Neural progenitor cell (in vitro differentiated cells): ENCODE measurements around the gene NEDD8. TPM values are rescaled to one million over a fixed set of nuclear protein-coding genes. Genes with fewer than 3 reads are reported as not detected.

Experiments
- DNase-seq: peaks from one replicate; pipeline ENCODE4 v3.0.0-alpha.2; 2016; ENCODE audit warnings: low spot score
- H2AFZ ChIP-seq: fragments of 200-600 bp; sonication (generic); replicated peaks from 2 replicates; pipeline ENCODE4 v1.6.1; 2016; ENCODE audit warnings: antibody characterized with exemption
- H3F3A ChIP-seq: fragments of 200-600 bp; sonication (generic); 2 replicates; pipeline ENCODE4 v1.6.1; 2016; ENCODE audit warnings: antibody characterized with exemption, low read depth
- H3K27ac ChIP-seq: fragments of 200-600 bp; sonication (generic); 2 replicates; pipeline ENCODE4 v1.5.1; 2016; ENCODE audit warnings: mild to moderate bottlenecking
- H3K27me3 ChIP-seq: fragments of 200-600 bp; sonication (generic); 2 replicates; pipeline ENCODE4 v1.6.1; 2016; ENCODE audit warnings: mild to moderate bottlenecking, moderate library complexity
- H3K36me3 ChIP-seq: fragments of 200-600 bp; sonication (generic); 2 replicates; pipeline ENCODE4 v1.5.1; 2016
- H3K4me1 ChIP-seq: fragments of 200-600 bp; sonication (generic); 2 replicates; pipeline ENCODE4 v1.6.1; 2016; ENCODE audit warnings: mixed run types
- H3K4me2 ChIP-seq: fragments of 200-600 bp; sonication (generic); 2 replicates; pipeline ENCODE4 v1.6.1; 2016
- H3K4me3 ChIP-seq: fragments of 200-600 bp; sonication (generic); 2 replicates; pipeline ENCODE4 v1.5.1; 2016
- H3K79me2 ChIP-seq: fragments of 200-600 bp; sonication (generic); 2 replicates; pipeline ENCODE4 v1.6.1; 2016; ENCODE audit warnings: low read depth
- H3K9ac ChIP-seq: fragments of 200-600 bp; sonication (generic); 2 replicates; pipeline ENCODE4 v1.6.1; 2016
- H3K9me3 ChIP-seq: fragments of 200-600 bp; sonication (generic); 2 replicates; pipeline ENCODE4 v1.5.1; 2016; ENCODE audit warnings: low read depth
- H4K20me1 ChIP-seq: fragments of 200-600 bp; sonication (generic); 2 replicates; pipeline ENCODE4 v1.6.1; 2016; ENCODE audit warnings: low read depth
- H3K27ac Mint-ChIP-seq: 3 replicates; pipeline ENCODE4 v1.8.0; 2021; ENCODE audit warnings: mixed read lengths
- H3K27me3 Mint-ChIP-seq: 2 replicates; pipeline ENCODE4 v1.8.0; 2022; ENCODE audit warnings: low read depth, mild to moderate bottlenecking, inconsistent platforms, moderate library complexity, mixed read lengths; ENCODE audit not compliant: insufficient read depth
- H3K36me3 Mint-ChIP-seq: 3 replicates; pipeline ENCODE4 v1.8.0; 2021; ENCODE audit warnings: mixed read lengths
- H3K4me1 Mint-ChIP-seq: 3 replicates; pipeline ENCODE4 v1.8.0; 2021; ENCODE audit warnings: mixed read lengths
- H3K4me3 Mint-ChIP-seq: 3 replicates; pipeline ENCODE4 v1.8.0; 2021; ENCODE audit warnings: mild to moderate bottlenecking, moderate library complexity, mixed read lengths
- H3K9me3 Mint-ChIP-seq: 3 replicates; pipeline ENCODE4 v1.8.0; 2020; ENCODE audit warnings: mixed read lengths
- EZH2 ChIP-seq: fragments of 200-600 bp; sonication (generic); IDR thresholded peaks from 2 replicates; pipeline ENCODE4 v1.6.1; 2017; ENCODE audit warnings: antibody characterized with exemption, mild to moderate bottlenecking, moderate library complexity
- EZH2phosphoT487 ChIP-seq: fragments of 200-600 bp; sonication (generic); IDR thresholded peaks from 2 replicates; pipeline ENCODE4 v1.6.1; 2017; ENCODE audit warnings: antibody characterized with exemption
- total RNA-seq: library from RNA; depleted of rRNA; stranded (reverse); fragments of >200 nt; gene quantifications from 2 replicates; pipeline ENCODE4 v1.2.3, GENCODE V29; 2015; ENCODE audit warnings: low replicate concordance
- TF ChIP-seq, protein P1 (sequence below): fragments of 200-600 bp; sonication (generic); IDR thresholded peaks from 2 replicates; pipeline ENCODE4 v1.5.1; 2017; ENCODE audit warnings: antibody characterized with exemption, mild to moderate bottlenecking

Gene NEDD8
- total RNA-seq, 1 donor from 2014 or later = 220 TPM

GRCh38 chr14:24279301-24280186 is 47.4 kb upstream of the NEDD8 start:
- H3K4me1 ChIP-seq = no peaks in the 10 kb centered on the region
- Mint-ChIP-seq H3K4me1 (no peaks in the 10 kb centered on the region), H3K4me3 (no peak overlapping the region), H3K9me3 (no peaks in the 10 kb centered on the region), H3K36me3 (no peaks in the 10 kb centered on the region), H3K27me3 (peaks cover 2% of the 10 kb centered on the region), H3K27ac (no peak overlapping the region)
- H3K79me2 ChIP-seq = no peaks in the 10 kb centered on the region
- H4K20me1 ChIP-seq = no peaks in the 10 kb centered on the region
- TF ChIP-seq, protein P1, sequence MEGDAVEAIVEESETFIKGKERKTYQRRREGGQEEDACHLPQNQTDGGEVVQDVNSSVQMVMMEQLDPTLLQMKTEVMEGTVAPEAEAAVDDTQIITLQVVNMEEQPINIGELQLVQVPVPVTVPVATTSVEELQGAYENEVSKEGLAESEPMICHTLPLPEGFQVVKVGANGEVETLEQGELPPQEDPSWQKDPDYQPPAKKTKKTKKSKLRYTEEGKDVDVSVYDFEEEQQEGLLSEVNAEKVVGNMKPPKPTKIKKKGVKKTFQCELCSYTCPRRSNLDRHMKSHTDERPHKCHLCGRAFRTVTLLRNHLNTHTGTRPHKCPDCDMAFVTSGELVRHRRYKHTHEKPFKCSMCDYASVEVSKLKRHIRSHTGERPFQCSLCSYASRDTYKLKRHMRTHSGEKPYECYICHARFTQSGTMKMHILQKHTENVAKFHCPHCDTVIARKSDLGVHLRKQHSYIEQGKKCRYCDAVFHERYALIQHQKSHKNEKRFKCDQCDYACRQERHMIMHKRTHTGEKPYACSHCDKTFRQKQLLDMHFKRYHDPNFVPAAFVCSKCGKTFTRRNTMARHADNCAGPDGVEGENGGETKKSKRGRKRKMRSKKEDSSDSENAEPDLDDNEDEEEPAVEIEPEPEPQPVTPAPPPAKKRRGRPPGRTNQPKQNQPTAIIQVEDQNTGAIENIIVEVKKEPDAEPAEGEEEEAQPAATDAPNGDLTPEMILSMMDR = peak; percentile 11
- TF ChIP-seq EZH2phosphoT487 (no peak), EZH2 (no peak)
- no peak overlapping the region for H3K9ac ChIP-seq
- no peaks in the 10 kb centered on the region for H3K27me3 ChIP-seq
- no peak overlapping the region for H3K4me3 ChIP-seq
- no peak overlapping the region for H3K4me2 ChIP-seq
- DNase-seq = no peak
- no peaks in the 10 kb centered on the region for H3F3A ChIP-seq
- no peaks in the 10 kb centered on the region for H3K36me3 ChIP-seq
- H2AFZ ChIP-seq = no peak overlapping the region
- no peak overlapping the region for H3K27ac ChIP-seq
- no peaks in the 10 kb centered on the region for H3K9me3 ChIP-seq

DNA sequence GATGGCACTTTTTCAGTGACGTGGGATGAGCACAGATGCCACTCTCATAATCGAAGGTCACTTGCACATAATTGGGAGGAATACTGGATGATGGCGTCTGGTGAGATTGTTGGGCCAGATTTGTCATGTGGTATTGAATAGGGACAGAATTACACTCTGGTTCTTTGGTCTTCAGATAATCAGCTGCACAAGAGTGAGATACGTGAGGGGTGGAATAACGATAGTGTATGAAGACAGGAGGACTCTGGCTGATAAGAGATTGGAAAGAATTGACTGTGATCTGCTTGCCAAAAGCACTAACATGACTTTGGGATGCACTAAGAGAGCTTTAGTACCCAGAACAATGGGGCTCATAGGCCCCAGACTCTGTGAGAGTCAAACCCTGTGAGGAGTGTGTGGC is 46.3 kb upstream of the NEDD8 start:
- DNase-seq = no peak
- H3K9me3 Mint-ChIP-seq = no peaks in the 10 kb centered on the region

DNA sequence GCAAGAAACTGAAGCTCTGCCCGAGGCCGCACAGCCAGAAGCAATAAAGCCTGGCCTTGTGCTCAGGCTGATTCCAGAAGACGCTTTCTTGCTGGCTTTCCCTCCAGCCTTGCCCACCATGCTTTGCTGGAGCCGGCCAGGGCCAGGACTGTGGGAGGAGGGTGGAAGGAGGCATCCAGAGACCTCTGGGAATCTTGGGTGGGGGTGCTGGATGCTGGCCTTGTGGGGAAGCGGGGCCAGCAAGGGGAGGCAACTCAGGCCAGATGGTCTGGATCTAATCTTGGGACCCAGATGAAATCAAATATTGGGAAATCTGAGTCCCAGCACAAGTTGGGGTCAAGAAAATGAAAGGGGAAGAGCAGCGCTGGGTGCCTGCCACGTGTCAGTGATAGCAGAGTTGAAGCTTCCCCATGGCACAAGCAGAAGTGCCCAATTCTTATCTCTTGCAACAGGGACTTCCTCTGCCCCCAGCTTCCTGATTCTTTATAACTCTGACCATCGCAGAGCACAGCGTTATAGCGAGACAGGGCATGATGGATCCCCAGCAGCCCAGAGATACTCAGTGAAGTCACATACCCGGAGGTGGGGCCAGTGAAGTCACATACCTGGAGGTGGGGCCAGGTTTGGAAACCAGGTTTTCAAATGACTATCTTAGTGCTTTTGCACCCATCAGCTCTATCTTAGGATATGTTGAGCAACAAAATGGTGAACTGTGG is 45.6 kb upstream of the NEDD8 start:
- Mint-ChIP-seq H3K9me3 (no peaks in the 10 kb centered on the region), H3K27me3 (peaks cover 2% of the 10 kb centered on the region), H3K27ac (no peak overlapping the region), H3K4me1 (peaks cover 2% of the 10 kb centered on the region), H3K4me3 (no peak overlapping the region), H3K36me3 (peaks cover 2% of the 10 kb centered on the region)
- Histone ChIP-seq H3K4me3 (no peak overlapping the region), H3K4me1 (no peaks in the 10 kb centered on the region), H4K20me1 (no peaks in the 10 kb centered on the region), H3K27ac (no peak overlapping the region), H3K4me2 (no peak overlapping the region), H3K36me3 (no peaks in the 10 kb centered on the region), H3K9me3 (no peaks in the 10 kb centered on the region), H3F3A (no peaks in the 10 kb centered on the region), H3K9ac (no peak overlapping the region), H3K79me2 (peaks cover under 1% of the 10 kb centered on the region), H2AFZ (no peak overlapping the region), H3K27me3 (no peaks in the 10 kb centered on the region)
- TF ChIP-seq, protein P1 = no peak
- no peak for TF ChIP-seq EZH2phosphoT487
- DNase-seq = no peak

More for the DNA sequence above, 46.3 kb upstream of the NEDD8 start:
- H3K4me3 Mint-ChIP-seq = no peak overlapping the region
- H3K27me3 Mint-ChIP-seq = peaks cover 2% of the 10 kb centered on the region
- H2AFZ ChIP-seq = no peak overlapping the region
- H4K20me1 ChIP-seq = no peaks in the 10 kb centered on the region
- TF ChIP-seq EZH2 = no peak
- TF ChIP-seq, protein P1 = no peak
- no peak for TF ChIP-seq EZH2phosphoT487
- no peak overlapping the region for H3K4me2 ChIP-seq
- H3K36me3 ChIP-seq = no peaks in the 10 kb centered on the region
- no peaks in the 10 kb centered on the region for H3K4me1 ChIP-seq
- no peaks in the 10 kb centered on the region for H3K4me1 Mint-ChIP-seq
- peaks cover 2% of the 10 kb centered on the region for H3K36me3 Mint-ChIP-seq
- no peaks in the 10 kb centered on the region for H3K27me3 ChIP-seq
- no peak overlapping the region for H3K4me3 ChIP-seq
- no peaks in the 10 kb centered on the region for H3K79me2 ChIP-seq
- H3K27ac Mint-ChIP-seq = peak overlapping the region; percentile 25
- H3K9ac ChIP-seq = no peak overlapping the region
- no peaks in the 10 kb centered on the region for H3K9me3 ChIP-seq
- no peaks in the 10 kb centered on the region for H3F3A ChIP-seq
- H3K27ac ChIP-seq = no peak overlapping the region
